HEK293T (cell line): ENCODE measurements around the gene ERMP1.

ENCODE experiments used
- ARNT ChIP-seq: fragments of 450-650 bp; IDR thresholded peaks from 2 replicates; pipeline ENCODE4 v1.6.1; 2017; ENCODE audit warnings: mild to moderate bottlenecking
- FOXM1 ChIP-seq: fragments of 450-650 bp; IDR thresholded peaks from 2 replicates; pipeline ENCODE4 v1.6.1; 2017; ENCODE audit warnings: mild to moderate bottlenecking, borderline replicate concordance
- SP1 ChIP-seq: fragments of 450-650 bp; IDR thresholded peaks from 2 replicates; pipeline ENCODE4 v1.6.1; 2017

DNA sequence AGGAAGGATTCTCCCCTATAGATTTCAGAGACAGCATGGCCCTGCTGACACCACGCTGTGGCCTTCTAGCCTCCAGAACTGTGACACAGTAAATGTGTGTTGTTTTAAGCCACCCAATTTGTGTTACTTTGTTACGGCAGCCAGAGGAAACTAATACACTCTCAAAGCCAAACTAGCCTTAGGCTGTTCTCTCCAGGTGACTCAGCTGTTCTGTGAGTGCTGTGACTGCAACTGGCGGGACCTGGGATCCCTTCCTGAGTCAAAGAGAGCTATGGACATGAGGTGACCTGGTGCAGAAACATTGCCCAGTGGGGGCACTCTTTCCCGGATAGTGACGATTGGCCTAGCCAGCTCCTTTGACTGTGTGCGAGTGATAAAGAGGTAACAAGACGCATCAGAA is 43.8 kb upstream of the ERMP1 start:
- no peak for TF ChIP-seq SP1
- no peak for TF ChIP-seq FOXM1
- no peak for TF ChIP-seq ARNT
